HG03460 (cell line): ENCODE data around the gene XPO4.
"Not testable (repeated sequence)": the region's sequence is repeated elsewhere in the genome, so short reads cannot be mapped to it uniquely, and the experiment has no call there.

Experiments used
- ATAC-seq: cut with Tn5 transposase; IDR thresholded peaks from one replicate; pipeline ENCODE4 v1.9.1; 2021; ENCODE audit not compliant: unreplicated experiment

The XPO4 gene

DNA sequence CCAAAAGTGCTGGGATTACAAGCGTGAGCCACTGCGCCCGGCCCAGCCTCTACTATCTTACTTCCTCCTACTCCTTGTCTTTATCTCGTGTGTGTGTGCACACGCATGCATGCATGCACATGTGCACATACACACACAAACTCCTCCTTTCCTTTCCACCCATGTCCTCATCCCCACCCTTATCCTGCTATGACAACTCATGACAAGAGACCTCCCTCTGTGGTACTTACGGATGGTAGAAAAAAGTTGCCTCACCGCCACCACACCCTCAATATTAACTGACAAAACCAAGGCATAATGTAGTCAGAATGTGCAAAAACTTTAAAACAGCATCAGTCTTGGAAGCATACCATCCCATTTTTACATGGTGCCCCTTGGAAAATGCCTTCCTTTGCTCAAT lies 112.9 kb downstream of the XPO4 start:
- ATAC-seq = no peak

DNA sequence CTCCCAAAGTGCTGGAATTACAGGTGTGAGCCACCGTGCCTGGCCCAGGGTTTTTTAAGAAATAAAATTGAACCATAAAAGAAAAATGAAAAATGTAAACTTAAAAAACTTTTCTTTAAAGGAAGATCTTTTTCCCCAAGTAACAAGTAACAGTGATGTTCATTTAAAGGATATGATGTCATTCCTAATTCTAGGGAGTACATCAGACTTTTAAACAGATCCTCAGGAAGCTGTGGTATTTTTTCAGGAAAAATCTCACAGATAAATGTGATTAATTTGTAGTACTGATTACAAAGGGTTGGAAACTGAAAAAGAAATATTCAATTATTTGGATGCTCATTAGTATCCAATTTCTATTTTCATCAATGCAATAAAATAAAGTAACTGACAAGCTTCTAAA lies 114.2 kb downstream of the XPO4 start:
- no peak for ATAC-seq

- no peak for ATAC-seq
These were observed 115.4 kb downstream of the XPO4 start for GRCh38 chr13:20787180-20787579.

DNA sequence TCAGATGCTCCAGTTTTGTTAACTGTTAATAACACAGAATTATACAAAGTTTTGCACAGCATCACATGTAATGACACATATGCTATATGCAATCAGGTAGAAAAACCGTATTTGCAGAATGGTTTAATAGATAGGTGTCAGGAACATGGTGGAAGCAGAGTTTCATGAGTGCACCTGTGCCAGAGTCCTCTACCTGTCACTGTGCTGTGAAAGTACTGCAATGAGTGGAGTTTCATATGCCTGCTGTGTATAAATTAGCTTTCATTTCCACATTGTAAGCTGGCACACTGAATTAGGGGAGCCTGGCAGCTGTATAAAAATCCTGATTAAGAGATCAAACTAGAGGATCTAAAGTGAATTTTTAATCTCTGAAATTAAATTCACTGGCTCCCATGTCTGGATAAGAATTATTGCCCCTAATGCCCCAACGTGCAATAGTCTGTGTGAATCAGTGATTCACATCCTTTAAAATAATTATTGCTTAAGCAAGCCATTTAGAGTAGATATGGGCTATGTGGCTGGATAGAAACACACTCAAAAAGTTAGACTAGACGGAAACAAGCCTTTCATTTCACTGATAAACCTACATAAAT lies 120.3 kb downstream of the XPO4 start:
- ATAC-seq = peak; percentile 93

DNA sequence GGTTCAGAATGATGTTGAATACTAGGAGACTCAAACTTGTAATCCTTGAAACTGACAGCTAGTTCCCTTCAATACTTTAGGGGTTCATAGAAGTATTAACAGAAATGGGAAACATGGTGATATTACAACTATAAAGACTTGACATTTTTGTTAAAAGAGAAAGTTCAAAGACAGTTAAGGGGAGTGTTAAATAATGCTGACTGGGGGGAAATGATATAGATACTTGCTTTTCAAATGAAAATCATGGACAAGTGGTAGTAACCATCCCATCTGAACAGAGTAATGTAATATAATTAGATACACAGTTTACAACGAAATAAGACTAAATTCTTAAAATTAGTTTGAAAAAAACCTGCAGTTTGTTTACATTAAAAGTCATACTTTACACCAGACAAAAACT lies 122.2 kb downstream of the XPO4 start:
- no peak for ATAC-seq

GRCh38 chr13:20779405-20779804 lies 123.1 kb downstream of the XPO4 start:
- ATAC-seq = no peak

DNA sequence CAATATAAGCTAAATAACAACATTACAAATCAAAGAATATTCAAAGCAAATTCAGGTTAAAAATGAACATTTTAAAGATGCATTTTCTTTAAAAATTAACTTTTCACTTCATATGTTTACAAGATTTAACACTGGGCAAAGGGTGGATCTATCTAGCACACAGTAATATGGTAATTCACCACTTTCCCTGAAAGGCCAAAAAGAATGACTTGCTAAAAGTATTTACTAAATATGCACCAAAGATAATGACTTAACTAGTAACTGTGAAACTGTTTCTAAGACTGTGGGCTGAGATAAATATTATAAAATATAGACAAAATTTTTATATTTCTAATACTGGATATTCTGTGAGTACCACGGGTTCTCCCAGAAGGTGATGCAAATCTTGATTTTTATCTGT lies 124.2 kb downstream of the XPO4 start:
- no peak for ATAC-seq

- ATAC-seq = no peak
These were observed 125.8 kb downstream of the XPO4 start for GRCh38 chr13:20776751-20777150.

- ATAC-seq = no peak
These were observed 126.6 kb downstream of the XPO4 start for GRCh38 chr13:20775961-20776360.

- ATAC-seq = no peak
These were observed 127.8 kb downstream of the XPO4 start for GRCh38 chr13:20774746-20775145.

GRCh38 chr13:20773194-20774080 lies 129.1 kb downstream of the XPO4 start, which contains the start of gene EEF1AKMT1:
EEF1AKMT1 (minus strand) TSS chr13:20773961; CDS start chr13:20757598, 16,363 bp downstream.
- ATAC-seq = peak; percentile 88

GRCh38 chr13:20772401-20773131 lies 130.0 kb downstream of the XPO4 start:
- no peak for ATAC-seq

- no peak for ATAC-seq
These were observed 132.7 kb downstream of the XPO4 start for GRCh38 chr13:20769834-20770233.

- no peak for ATAC-seq
These were observed 133.5 kb downstream of the XPO4 start for GRCh38 chr13:20769091-20769490.

GRCh38 chr13:20767309-20767943 lies 135.1 kb downstream of the XPO4 start:
- ATAC-seq = no peak

DNA sequence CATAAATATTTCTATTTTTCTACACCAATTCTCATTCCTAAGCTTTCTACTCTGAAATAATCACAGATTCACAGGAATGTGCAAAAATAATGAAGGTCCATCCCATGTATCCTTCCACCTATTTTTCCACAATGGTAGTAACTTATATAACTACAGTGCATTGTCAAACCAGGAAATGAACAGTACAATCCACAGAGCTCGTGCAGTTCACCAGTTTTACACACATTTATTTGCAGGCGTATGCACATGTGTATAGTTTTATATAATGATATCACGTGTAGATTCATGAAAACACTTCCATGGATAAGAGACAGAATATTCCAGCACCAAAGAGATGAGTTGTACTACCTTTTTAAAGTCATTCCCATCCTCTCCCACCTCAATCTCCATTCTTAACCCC lies 141.7 kb downstream of the XPO4 start:
- no peak for ATAC-seq

DNA sequence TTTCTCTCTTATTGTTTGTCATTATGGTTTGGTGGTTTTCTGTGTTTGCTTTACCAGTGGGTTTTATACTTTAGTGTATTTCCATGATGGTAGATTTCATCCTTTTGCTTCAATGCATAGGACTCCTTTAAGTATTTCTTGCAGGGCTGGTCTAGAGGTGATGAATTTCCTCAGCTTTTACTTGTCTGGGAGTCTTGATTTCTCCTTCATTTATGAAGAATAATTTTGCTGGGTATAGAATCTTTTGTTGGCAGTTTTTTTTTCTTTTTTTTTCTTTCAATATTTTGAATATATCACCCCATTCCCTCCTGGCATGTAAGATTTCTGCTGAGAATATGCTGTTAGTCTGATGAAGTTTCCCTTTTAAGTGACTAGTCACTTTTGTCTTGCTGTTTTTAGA lies 148.5 kb downstream of the XPO4 start:
- ATAC-seq = no peak

DNA sequence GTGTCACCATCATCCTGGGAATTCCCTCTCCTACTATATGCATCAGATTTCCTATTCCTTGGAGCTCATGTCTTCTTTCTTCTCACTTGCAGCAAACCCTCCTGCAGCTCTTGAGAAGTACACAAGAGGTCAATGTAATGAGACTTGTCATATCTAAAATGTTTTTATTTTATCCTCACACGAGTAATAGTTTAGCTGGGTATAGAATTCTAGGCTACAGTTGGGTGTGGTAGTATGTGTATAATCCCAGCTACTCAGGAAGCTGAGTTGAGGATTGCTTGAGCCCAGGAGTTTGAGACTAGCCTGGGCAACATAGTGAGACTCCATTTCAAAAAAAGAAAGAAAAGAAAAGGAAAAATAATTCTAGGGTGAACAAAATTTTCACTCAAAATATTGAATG lies 153.2 kb downstream of the XPO4 start:
- no peak for ATAC-seq

DNA sequence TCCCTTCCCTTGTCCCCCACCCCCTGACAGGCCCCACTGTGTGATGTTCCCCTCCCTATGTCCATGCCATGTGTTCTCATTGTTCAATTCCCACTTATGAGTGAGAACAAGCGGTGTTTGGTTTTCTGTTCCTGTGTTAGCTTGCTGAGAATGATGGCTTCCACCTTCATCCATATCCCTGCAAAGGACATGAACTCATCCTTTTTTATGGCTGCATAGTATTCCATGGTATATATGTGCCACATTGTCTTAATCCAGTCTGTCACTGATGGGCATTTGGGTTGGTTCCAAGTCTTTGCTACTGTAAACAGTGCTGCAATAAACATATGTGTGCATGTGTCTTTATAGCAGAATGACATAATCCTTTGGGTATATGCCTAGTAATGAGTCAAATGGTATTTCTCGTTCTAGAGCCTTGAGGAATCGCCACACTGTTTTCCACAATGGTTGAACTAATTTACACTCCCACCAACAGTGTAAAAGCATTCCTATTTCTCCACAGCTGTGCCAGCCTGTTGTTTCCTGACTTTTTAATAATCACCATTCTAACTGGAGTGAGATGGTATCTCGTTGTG lies 158.6 kb downstream of the XPO4 start:
- ATAC-seq = not testable (repeated sequence)

- no peak for ATAC-seq
These were observed 162.5 kb downstream of the XPO4 start for GRCh38 chr13:20740021-20740420.

- no peak for ATAC-seq
These were observed 163.9 kb downstream of the XPO4 start for GRCh38 chr13:20738616-20739015.
